OCI-M2 (cell line): ENCODE results near the gene MAST2.

Source experiments
- DNase-seq: peaks from one replicate; lab custom pipeline; 2025; ENCODE audit not compliant: unreplicated experiment; lab: John Stamatoyannopoulos, UW

Gene MAST2

GRCh38 chr1:45974541-45975269 lies 171.3 kb downstream of the MAST2 start:
- no peak for DNase-seq

- no peak for DNase-seq
These were observed 173.2 kb downstream of the MAST2 start for GRCh38 chr1:45976623-45977022.

GRCh38 chr1:45979074-45979777 lies 175.8 kb downstream of the MAST2 start:
- DNase-seq, result no peak

GRCh38 chr1:45979778-45980176 lies 176.4 kb downstream of the MAST2 start:
- DNase-seq, result no peak

GRCh38 chr1:45982359-45982758 lies 178.9 kb downstream of the MAST2 start:
- no peak for DNase-seq

- DNase-seq, result no peak
These were observed 180.6 kb downstream of the MAST2 start for GRCh38 chr1:45983967-45984366.

GRCh38 chr1:45987204-45987603 lies 183.8 kb downstream of the MAST2 start:
- DNase-seq, result no peak

GRCh38 chr1:45989249-45989648 lies 185.8 kb downstream of the MAST2 start:
- no peak for DNase-seq

- DNase-seq, result no peak
These were observed 191.0 kb downstream of the MAST2 start for GRCh38 chr1:45994423-45994822.

GRCh38 chr1:45995298-45995697 lies 191.9 kb downstream of the MAST2 start:
- DNase-seq, result no peak

GRCh38 chr1:45998020-45998617 lies 194.7 kb downstream of the MAST2 start:
- no peak for DNase-seq

- no peak for DNase-seq
These were observed 196.1 kb downstream of the MAST2 start for GRCh38 chr1:45999507-45999906.

- no peak for DNase-seq
These were observed 197.8 kb downstream of the MAST2 start for GRCh38 chr1:46001081-46001785.

- DNase-seq, result no peak
These were observed 199.2 kb downstream of the MAST2 start for GRCh38 chr1:46002551-46003150.

- no peak for DNase-seq
These were observed 199.9 kb downstream of the MAST2 start for GRCh38 chr1:46003315-46003714.

- DNase-seq, result no peak
These were observed 201.1 kb downstream of the MAST2 start for GRCh38 chr1:46004492-46004891.

- no peak for DNase-seq
These were observed 202.2 kb downstream of the MAST2 start for GRCh38 chr1:46005594-46005993.

GRCh38 chr1:46008585-46008984 lies 205.2 kb downstream of the MAST2 start:
- no peak for DNase-seq

- no peak for DNase-seq
These were observed 207.2 kb downstream of the MAST2 start for GRCh38 chr1:46010611-46011010.

GRCh38 chr1:46011121-46011695 lies 207.8 kb downstream of the MAST2 start:
- DNase-seq, result no peak

GRCh38 chr1:46012236-46012635 lies 208.8 kb downstream of the MAST2 start:
- no peak for DNase-seq
